Measurements from ENCODE around the gene MICU2.
A peak's percentile ranks its signal among the peaks of the same experiment; 100 is the strongest.
"Not testable (repeated sequence)": the region's sequence is repeated elsewhere in the genome, so short reads cannot be mapped to it uniquely, and the experiment has no call there.

Gene MICU2

GRCh38 chr13:21615427-21615826 is 11.5 kb upstream of the MICU2 start:
- intact Hi-C loops (cut with micrococcal nuclease): no loop called here
- Mint-ChIP-seq H3K27ac (no peak overlapping the region), H3K36me3 (ENCODE audit: low read depth) (no peaks in the 10 kb centered on the region), H3K9me3 (no peaks in the 10 kb centered on the region), H3K4me3 (no peak overlapping the region), H3K27me3 (peaks cover 4% of the 10 kb centered on the region), H3K4me1 (ENCODE audit: low read depth) (peaks cover 6% of the 10 kb centered on the region)

DNA sequence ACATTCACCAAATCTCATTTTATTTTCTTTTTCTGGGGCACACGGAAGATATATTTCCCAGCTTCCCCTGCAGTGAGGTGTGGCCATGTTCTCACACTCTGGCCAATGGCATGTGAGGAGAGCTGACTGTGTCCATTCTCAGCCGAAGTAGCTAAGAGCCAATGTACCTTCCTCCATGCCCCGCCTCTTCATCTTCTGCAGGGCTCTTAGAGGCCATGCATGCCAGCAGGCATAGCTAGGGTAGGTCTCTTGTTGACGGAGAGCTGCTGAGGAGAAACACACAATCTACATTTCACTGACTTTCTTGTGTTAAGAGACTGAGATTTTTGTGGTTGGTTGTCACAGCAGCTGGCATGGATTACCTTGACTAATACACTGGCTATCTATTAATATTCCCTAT is 9.8 kb upstream of the MICU2 start:
- intact Hi-C loops (cut with micrococcal nuclease): loop anchor here (5.0 kb wide), 1 partner anchor 1759 kb away; no protein-coding TSS in a partner anchor
- H3K4me3 Mint-ChIP-seq: no peak overlapping the region
- H3K27me3 Mint-ChIP-seq: peaks cover 2% of the 10 kb centered on the region
- no peak overlapping the region for H3K27ac Mint-ChIP-seq
- no peaks in the 10 kb centered on the region for H3K9me3 Mint-ChIP-seq
- H3K4me1 Mint-ChIP-seq (ENCODE audit: low read depth): peaks cover 6% of the 10 kb centered on the region
- no peaks in the 10 kb centered on the region for H3K36me3 Mint-ChIP-seq (ENCODE audit: low read depth)

- H3K27ac Mint-ChIP-seq: no peak overlapping the region
- intact Hi-C loops (cut with micrococcal nuclease): loop anchor here (5.0 kb wide), 1 partner anchor 1761 kb away; no protein-coding TSS in a partner anchor
These were observed 7.4 kb upstream of the MICU2 start for GRCh38 chr13:21611385-21611784.

GRCh38 chr13:21610687-21611086 is 6.7 kb upstream of the MICU2 start:
- no peaks in the 10 kb centered on the region for H3K4me1 Mint-ChIP-seq (ENCODE audit: low read depth)
- no peaks in the 10 kb centered on the region for H3K36me3 Mint-ChIP-seq (ENCODE audit: low read depth)
- H3K9me3 Mint-ChIP-seq: no peaks in the 10 kb centered on the region
- intact Hi-C loops (cut with micrococcal nuclease): loop anchor here (5.0 kb wide), 1 partner anchor 1762 kb away; no protein-coding TSS in a partner anchor
- no peak overlapping the region for H3K27ac Mint-ChIP-seq
- peaks cover 10% of the 10 kb centered on the region for H3K27me3 Mint-ChIP-seq
- H3K4me3 Mint-ChIP-seq: no peak overlapping the region

More at GRCh38 chr13:21611385-21611784, 7.4 kb upstream of the MICU2 start:
- H3K36me3 Mint-ChIP-seq (ENCODE audit: low read depth): no peaks in the 10 kb centered on the region
- H3K9me3 Mint-ChIP-seq: no peaks in the 10 kb centered on the region
- H3K4me3 Mint-ChIP-seq: no peak overlapping the region
- no peaks in the 10 kb centered on the region for H3K4me1 Mint-ChIP-seq (ENCODE audit: low read depth)
- H3K27me3 Mint-ChIP-seq: peaks cover 10% of the 10 kb centered on the region

DNA sequence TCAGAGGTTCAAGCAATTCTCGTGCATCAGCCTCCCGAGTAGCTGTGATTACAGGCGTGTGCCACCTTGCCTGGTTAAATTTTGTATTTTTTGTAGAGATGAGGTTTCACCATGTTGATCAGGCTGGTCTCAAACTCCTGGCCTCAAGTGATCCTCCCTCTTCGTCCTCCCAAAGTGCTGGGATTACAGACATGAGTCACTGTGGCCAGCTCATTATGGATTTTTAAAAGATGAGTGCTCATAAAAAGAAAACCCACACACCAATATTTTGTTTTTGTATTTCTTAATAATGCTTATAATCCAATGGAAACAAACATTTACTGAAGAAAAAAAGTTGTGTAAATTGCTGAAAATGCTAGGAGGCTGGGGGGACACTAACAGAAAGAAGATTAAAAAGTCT is 5.0 kb upstream of the MICU2 start:
- Mint-ChIP-seq H3K36me3 (ENCODE audit: low read depth) (no peaks in the 10 kb centered on the region), H3K27ac (no peak overlapping the region), H3K4me1 (ENCODE audit: low read depth) (no peaks in the 10 kb centered on the region), H3K4me3 (no peak overlapping the region), H3K9me3 (peaks cover 5% of the 10 kb centered on the region), H3K27me3 (peaks cover 16% of the 10 kb centered on the region)
- intact Hi-C loops (cut with micrococcal nuclease): no loop called here

GRCh38 chr13:21606796-21607195 is 2.8 kb upstream of the MICU2 start:
- Mint-ChIP-seq H3K36me3 (ENCODE audit: low read depth) (peaks cover 6% of the 10 kb centered on the region), H3K4me3 (no peak overlapping the region), H3K27me3 (peaks cover 16% of the 10 kb centered on the region), H3K27ac (no peak overlapping the region), H3K9me3 (peaks cover 5% of the 10 kb centered on the region), H3K4me1 (ENCODE audit: low read depth) (no peaks in the 10 kb centered on the region)
- intact Hi-C loops (cut with micrococcal nuclease): no loop called here

- peaks cover 11% of the 10 kb centered on the region for H3K36me3 Mint-ChIP-seq (ENCODE audit: low read depth)
- H3K4me1 Mint-ChIP-seq (ENCODE audit: low read depth): peaks cover 5% of the 10 kb centered on the region
- H3K4me3 Mint-ChIP-seq: no peak overlapping the region
- no peak overlapping the region for H3K27ac Mint-ChIP-seq
- intact Hi-C loops (cut with micrococcal nuclease): no loop called here
- H3K27me3 Mint-ChIP-seq: peaks cover 16% of the 10 kb centered on the region
- H3K9me3 Mint-ChIP-seq: peaks cover 5% of the 10 kb centered on the region
These were observed 2.3 kb upstream of the MICU2 start for GRCh38 chr13:21606251-21606650.

DNA sequence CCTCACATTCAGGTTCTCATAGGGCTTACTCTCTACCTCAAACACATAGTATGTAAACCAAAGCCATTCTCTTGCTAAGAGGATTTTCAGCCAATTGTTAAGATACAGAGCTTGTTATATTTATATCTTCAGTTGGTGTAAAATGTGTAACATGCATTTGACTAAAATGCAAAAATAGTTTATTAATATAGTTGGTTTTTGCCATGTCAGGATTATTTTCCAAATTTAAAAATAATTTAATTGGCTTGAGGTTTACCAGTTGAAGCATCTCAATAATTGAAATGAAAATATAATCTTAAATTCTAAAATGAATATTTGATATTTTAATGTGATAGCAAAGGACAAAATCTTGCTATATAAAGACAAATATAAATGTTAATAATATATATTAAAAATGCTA is 7.2 kb downstream of the MICU2 start:
- H3K27me3 Mint-ChIP-seq: no peaks in the 10 kb centered on the region
- H3K27ac Mint-ChIP-seq: no peak overlapping the region
- peaks cover 8% of the 10 kb centered on the region for H3K36me3 Mint-ChIP-seq (ENCODE audit: low read depth)
- peaks cover 56% of the 10 kb centered on the region for H3K4me1 Mint-ChIP-seq (ENCODE audit: low read depth)
- no peak overlapping the region for H3K4me3 Mint-ChIP-seq
- no peaks in the 10 kb centered on the region for H3K9me3 Mint-ChIP-seq
- intact Hi-C loops (cut with micrococcal nuclease): no loop called here

DNA sequence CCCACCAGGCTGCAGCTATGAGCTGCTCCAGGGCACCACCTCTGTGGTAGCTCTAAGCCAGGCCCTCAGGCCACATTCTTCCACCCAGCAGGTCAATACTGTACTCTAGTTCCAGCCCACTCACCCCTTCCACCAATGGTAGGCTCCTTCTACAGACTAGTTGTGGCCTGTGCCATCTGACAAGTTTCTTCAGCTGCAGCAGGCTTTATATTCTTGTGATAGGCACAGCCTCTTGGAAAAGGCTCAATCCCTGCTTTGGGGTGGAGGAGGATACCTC is 8.5 kb downstream of the MICU2 start:
- peaks cover 62% of the 10 kb centered on the region for H3K4me1 Mint-ChIP-seq (ENCODE audit: low read depth)
- peaks cover 8% of the 10 kb centered on the region for H3K9me3 Mint-ChIP-seq
- intact Hi-C loops (cut with micrococcal nuclease): no loop called here
- H3K36me3 Mint-ChIP-seq (ENCODE audit: low read depth): peaks cover 7% of the 10 kb centered on the region
- no peak overlapping the region for H3K4me3 Mint-ChIP-seq
- H3K27ac Mint-ChIP-seq: peak overlapping the region; percentile 55
- no peaks in the 10 kb centered on the region for H3K27me3 Mint-ChIP-seq

DNA sequence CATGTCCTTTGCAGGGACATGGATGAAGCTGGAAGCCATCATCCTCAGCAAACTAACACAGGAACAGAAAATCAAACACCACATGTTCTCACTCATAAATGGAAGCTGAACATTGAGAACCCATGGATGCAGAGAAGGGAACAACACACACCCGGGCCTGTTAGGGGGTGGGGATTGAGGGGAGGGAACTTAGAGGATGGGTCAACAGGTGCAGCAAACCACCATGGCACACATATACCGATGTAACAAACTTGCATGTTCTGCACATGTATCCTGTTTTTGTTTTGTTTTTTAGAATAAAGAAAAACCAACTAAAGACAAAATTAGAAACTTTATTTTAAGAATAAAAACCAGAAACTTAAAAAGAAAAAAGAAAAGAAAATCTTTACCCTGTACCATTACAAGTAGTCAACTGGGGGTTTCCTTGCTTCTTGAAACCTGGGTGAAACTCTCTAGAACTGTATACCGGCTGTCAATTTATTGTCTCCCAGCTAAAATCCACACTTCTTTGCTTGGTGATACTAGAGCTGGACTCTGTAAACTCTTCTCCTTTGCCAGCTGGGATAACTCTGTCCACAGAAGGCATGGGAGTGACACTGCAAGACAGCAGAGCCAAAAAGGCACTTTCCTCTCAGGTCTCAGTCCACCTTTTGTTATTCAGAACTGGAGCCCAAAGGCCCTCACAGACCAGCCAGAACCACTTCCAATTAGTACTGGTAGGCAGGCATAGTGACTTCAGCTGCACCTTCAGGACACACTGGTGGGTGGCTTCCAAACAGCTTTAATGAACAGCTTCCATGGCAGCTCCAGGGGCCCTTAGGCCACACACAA is 9.0 kb downstream of the MICU2 start:
- Mint-ChIP-seq H3K36me3 (ENCODE audit: low read depth) (peaks cover 7% of the 10 kb centered on the region), H3K27ac (no peak overlapping the region), H3K4me3 (no peak overlapping the region), H3K4me1 (ENCODE audit: low read depth) (peaks cover 57% of the 10 kb centered on the region), H3K9me3 (peaks cover 10% of the 10 kb centered on the region), H3K27me3 (no peaks in the 10 kb centered on the region)
- intact Hi-C loops (cut with micrococcal nuclease): no loop called here

DNA sequence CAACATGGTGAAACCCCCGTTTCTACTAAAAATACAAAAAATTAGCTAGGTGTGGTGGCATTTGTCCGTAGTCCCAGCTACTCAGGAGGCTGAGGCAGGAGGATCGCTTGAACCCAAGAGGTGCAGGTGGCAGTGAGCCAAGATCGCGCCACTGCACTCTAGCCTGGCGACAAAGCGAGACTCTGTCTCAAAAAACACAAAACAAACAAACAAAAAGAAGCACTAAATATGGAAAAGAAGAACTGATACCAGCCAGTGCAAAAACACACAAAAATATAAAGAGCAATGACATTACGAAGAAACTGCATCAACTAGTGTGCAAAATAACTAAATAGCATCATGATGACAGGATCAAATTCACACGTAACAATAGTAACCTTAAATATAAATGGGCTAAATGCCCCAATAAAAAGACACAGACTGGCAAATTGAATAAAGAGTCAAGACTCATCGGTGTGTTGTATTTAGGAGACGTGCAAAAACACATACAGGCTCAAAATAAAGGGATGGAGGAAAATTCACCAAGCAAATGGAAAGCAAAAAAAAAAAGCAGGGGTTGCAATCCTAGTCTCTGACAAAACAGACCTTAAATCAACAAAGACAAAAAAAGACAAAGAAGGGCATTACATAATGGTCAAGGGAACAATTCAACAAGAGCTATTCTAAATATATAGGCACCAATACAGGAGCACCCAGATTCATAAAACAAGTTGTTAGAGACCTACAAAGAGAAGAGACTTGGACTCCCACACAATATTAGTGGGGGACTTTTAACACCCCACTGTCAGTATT is 13.1 kb downstream of the MICU2 start:
- H3K27me3 Mint-ChIP-seq; H3K9me3 Mint-ChIP-seq; H3K36me3 Mint-ChIP-seq (ENCODE audit: low read depth); H3K4me3 Mint-ChIP-seq; intact Hi-C loops (cut with micrococcal nuclease): not testable (repeated sequence)
- H3K27ac Mint-ChIP-seq: peak overlapping the region; percentile 16
- H3K4me1 Mint-ChIP-seq (ENCODE audit: low read depth): peaks cover 80% of the 10 kb centered on the region

GRCh38 chr13:21590231-21590630 is 13.7 kb downstream of the MICU2 start:
- peaks cover 10% of the 10 kb centered on the region for H3K9me3 Mint-ChIP-seq
- no peak overlapping the region for H3K4me3 Mint-ChIP-seq
- intact Hi-C loops (cut with micrococcal nuclease): no loop called here
- peaks cover 7% of the 10 kb centered on the region for H3K36me3 Mint-ChIP-seq (ENCODE audit: low read depth)
- peaks cover 75% of the 10 kb centered on the region for H3K4me1 Mint-ChIP-seq (ENCODE audit: low read depth)
- peak overlapping the region; percentile 16 for H3K27ac Mint-ChIP-seq
- no peaks in the 10 kb centered on the region for H3K27me3 Mint-ChIP-seq

- H3K36me3 Mint-ChIP-seq (ENCODE audit: low read depth); H3K4me3 Mint-ChIP-seq; H3K9me3 Mint-ChIP-seq; H3K27ac Mint-ChIP-seq; intact Hi-C loops (cut with micrococcal nuclease); H3K27me3 Mint-ChIP-seq: not testable (repeated sequence)
- peaks cover 72% of the 10 kb centered on the region for H3K4me1 Mint-ChIP-seq (ENCODE audit: low read depth)
These were observed 14.5 kb downstream of the MICU2 start for GRCh38 chr13:21589510-21589909.

GRCh38 chr13:21588411-21588810 is 15.6 kb downstream of the MICU2 start:
- H3K27ac Mint-ChIP-seq; intact Hi-C loops (cut with micrococcal nuclease): not testable (repeated sequence)

More at GRCh38 chr13:21588411-21588810, 15.6 kb downstream of the MICU2 start:
- peaks cover 12% of the 10 kb centered on the region for H3K36me3 Mint-ChIP-seq (ENCODE audit: low read depth)
- not testable (repeated sequence) for H3K9me3 Mint-ChIP-seq, H3K4me3 Mint-ChIP-seq, H3K27me3 Mint-ChIP-seq
- H3K4me1 Mint-ChIP-seq (ENCODE audit: low read depth): peaks cover 62% of the 10 kb centered on the region
